ENCODE data around the gene GPR6. TPM values are rescaled to one million over a fixed set of nuclear protein-coding genes. Genes with fewer than 3 reads are reported as not detected.
A peak's percentile ranks its signal among the peaks of the same experiment; 100 is the strongest.

GPR6 gene
- under 1 TPM in 3 of 8 experiments, not detected in 5; 0.08 to 0.33 (median 0.16) TPM for total RNA-seq

GRCh38 chr6:109978174-109979032 is at the start of gene GPR6:
Gene GPR6, plus strand, starts transcription at chr6:109978311. Its CDS starts 802 bp downstream, at chr6:109979113.
- in situ Hi-C loops (cut with MboI; ENCODE audit: low pct_unique_long_range_greater_than_20kb in 2 of 9, low sequenced_read_pairs in 9 of 9, unreplicated experiment in 9 of 9) = no loop called here
- peak within 1 kb of the TSS; percentile 26 to 41 (median 39) for H3K4me3 ChIP-seq
- 0 to 7% (median 0%) methylated on average over 2 to 7 of the region's 50 CpGs; no CpG with 5 or more reads in 3 of the 10 experiments for WGBS, 10 experiments
- ATAC-seq (replicated peaks in 6 of 8) = peak; percentile 85 to 100 (median 87)
- no peaks in the 10 kb centered on the region for H3K4me1 ChIP-seq (replicated peaks in 1 of 2)
- H3K27ac ChIP-seq = no peak within 1 kb of the TSS

- WGBS, 10 experiments = 0 to 90% (median 87%) methylated on average over 1 to 3 of the region's 8 CpGs; no CpG with 5 or more reads in 7 of the 10 experiments
- H3K4me3 ChIP-seq = no peak overlapping the region
- in situ Hi-C loops (cut with MboI; ENCODE audit: low pct_unique_long_range_greater_than_20kb in 2 of 9, low sequenced_read_pairs in 9 of 9, unreplicated experiment in 9 of 9) = no loop called here
- H3K27ac ChIP-seq = no peak overlapping the region
- no peak for ATAC-seq (replicated peaks in 6 of 8)
- H3K4me1 ChIP-seq (replicated peaks in 1 of 2) = no peaks in the 10 kb centered on the region
These were observed 43.8 kb upstream of the GPR6 start for GRCh38 chr6:109934293-109934692.

- in situ Hi-C loops (cut with MboI; ENCODE audit: low pct_unique_long_range_greater_than_20kb in 2 of 9, low sequenced_read_pairs in 9 of 9, unreplicated experiment in 9 of 9) = no loop called here
- Histone ChIP-seq H3K4me3 (no peak overlapping the region), H3K4me1 (replicated peaks in 1 of 2) (no peaks in the 10 kb centered on the region), H3K27ac (no peak overlapping the region)
- WGBS, 10 experiments = 29 to 100% (median 73%) methylated on average over 1 of the region's 2 CpGs; no CpG with 5 or more reads in 4 of the 10 experiments
- peak in 2 of 8 experiments; percentile 48 to 66 for ATAC-seq (replicated peaks in 6 of 8)
These were observed 38.5 kb upstream of the GPR6 start for GRCh38 chr6:109939654-109940053.

GRCh38 chr6:109944448-109944847 is 33.7 kb upstream of the GPR6 start:
- no peak overlapping the region for H3K27ac ChIP-seq
- no peak for ATAC-seq (replicated peaks in 6 of 8)
- H3K4me1 ChIP-seq (replicated peaks in 1 of 2) = no peaks in the 10 kb centered on the region
- WGBS, 10 experiments = 20 to 100% (median 68%) methylated on average over 1 to 4 of the region's 4 CpGs; no CpG with 5 or more reads in 2 of the 10 experiments
- in situ Hi-C loops (cut with MboI; ENCODE audit: low pct_unique_long_range_greater_than_20kb in 2 of 9, low sequenced_read_pairs in 9 of 9, unreplicated experiment in 9 of 9) = no loop called here
- no peak overlapping the region for H3K4me3 ChIP-seq

GRCh38 chr6:109945091-109945490 is 33.0 kb upstream of the GPR6 start:
- no peak overlapping the region for H3K27ac ChIP-seq
- no peak overlapping the region for H3K4me3 ChIP-seq
- no peaks in the 10 kb centered on the region for H3K4me1 ChIP-seq (replicated peaks in 1 of 2)
- ATAC-seq (replicated peaks in 6 of 8) = no peak
- in situ Hi-C loops (cut with MboI; ENCODE audit: low pct_unique_long_range_greater_than_20kb in 2 of 9, low sequenced_read_pairs in 9 of 9, unreplicated experiment in 9 of 9) = no loop called here

- Histone ChIP-seq H3K4me3 (no peak overlapping the region), H3K4me1 (replicated peaks in 1 of 2) (no peaks in the 10 kb centered on the region), H3K27ac (no peak overlapping the region)
- WGBS, 10 experiments = 40 to 83% (median 61%) methylated on average over 1 to 3 of the region's 4 CpGs; no CpG with 5 or more reads in 4 of the 10 experiments
- in situ Hi-C loops (cut with MboI; ENCODE audit: low pct_unique_long_range_greater_than_20kb in 2 of 9, low sequenced_read_pairs in 9 of 9, unreplicated experiment in 9 of 9) = no loop called here
- ATAC-seq (replicated peaks in 6 of 8) = peak in 3 of 8 experiments; percentile 35 to 53 (median 36)
These were observed 31.1 kb upstream of the GPR6 start for GRCh38 chr6:109946979-109947378.

- Histone ChIP-seq H3K27ac (no peak overlapping the region), H3K4me1 (replicated peaks in 1 of 2) (no peaks in the 10 kb centered on the region), H3K4me3 (no peak overlapping the region)
- in situ Hi-C loops (cut with MboI; ENCODE audit: low pct_unique_long_range_greater_than_20kb in 2 of 9, low sequenced_read_pairs in 9 of 9, unreplicated experiment in 9 of 9) = no loop called here
- no peak for ATAC-seq (replicated peaks in 6 of 8)
- WGBS, 10 experiments = 29 to 87% (median 74%) methylated on average over 1 to 17 of the region's 19 CpGs
These were observed 28.6 kb upstream of the GPR6 start for GRCh38 chr6:109949281-109950065.

GRCh38 chr6:109955491-109955890 is 22.6 kb upstream of the GPR6 start:
- H3K4me1 ChIP-seq (replicated peaks in 1 of 2) = no peaks in the 10 kb centered on the region
- H3K27ac ChIP-seq = no peak overlapping the region
- no peak overlapping the region for H3K4me3 ChIP-seq
- no peak for ATAC-seq (replicated peaks in 6 of 8)
- WGBS, 10 experiments = 14 to 100% (median 85%) methylated on average over 1 to 2 of the region's 2 CpGs
- in situ Hi-C loops (cut with MboI; ENCODE audit: low pct_unique_long_range_greater_than_20kb in 2 of 9, low sequenced_read_pairs in 9 of 9, unreplicated experiment in 9 of 9) = no loop called here

GRCh38 chr6:109958626-109959025 is 19.5 kb upstream of the GPR6 start:
- in situ Hi-C loops (cut with MboI; ENCODE audit: low pct_unique_long_range_greater_than_20kb in 2 of 9, low sequenced_read_pairs in 9 of 9, unreplicated experiment in 9 of 9) = no loop called here
- ATAC-seq (replicated peaks in 6 of 8) = no peak
- Histone ChIP-seq H3K4me3 (no peak overlapping the region), H3K27ac (no peak overlapping the region), H3K4me1 (replicated peaks in 1 of 2) (no peaks in the 10 kb centered on the region)
- WGBS, 10 experiments = 50 to 100% (median 92%) methylated on average over 1 of the region's 1 CpG; no CpG with 5 or more reads in 4 of the 10 experiments

- in situ Hi-C loops (cut with MboI; ENCODE audit: low pct_unique_long_range_greater_than_20kb in 2 of 9, low sequenced_read_pairs in 9 of 9, unreplicated experiment in 9 of 9) = no loop called here
- no peak overlapping the region for H3K27ac ChIP-seq
- no peak for ATAC-seq (replicated peaks in 6 of 8)
- 33 to 100% (median 80%) methylated on average over 1 to 5 of the region's 5 CpGs; no CpG with 5 or more reads in 4 of the 10 experiments for WGBS, 10 experiments
- H3K4me1 ChIP-seq (replicated peaks in 1 of 2) = no peaks in the 10 kb centered on the region
- H3K4me3 ChIP-seq = no peak overlapping the region
These were observed 16.5 kb upstream of the GPR6 start for GRCh38 chr6:109961611-109962041.

GRCh38 chr6:109962271-109962670 is 15.8 kb upstream of the GPR6 start:
- Histone ChIP-seq H3K27ac (no peak overlapping the region), H3K4me3 (no peak overlapping the region), H3K4me1 (replicated peaks in 1 of 2) (no peaks in the 10 kb centered on the region)
- peak in 1 of 8 experiments; percentile 22 for ATAC-seq (replicated peaks in 6 of 8)
- WGBS, 10 experiments = 60 to 94% (median 73%) methylated on average over 1 to 5 of the region's 5 CpGs; no CpG with 5 or more reads in 4 of the 10 experiments
- in situ Hi-C loops (cut with MboI; ENCODE audit: low pct_unique_long_range_greater_than_20kb in 2 of 9, low sequenced_read_pairs in 9 of 9, unreplicated experiment in 9 of 9) = no loop called here

GRCh38 chr6:109963598-109964170 is 14.4 kb upstream of the GPR6 start:
- no peaks in the 10 kb centered on the region for H3K4me1 ChIP-seq (replicated peaks in 1 of 2)
- no peak overlapping the region for H3K4me3 ChIP-seq
- in situ Hi-C loops (cut with MboI; ENCODE audit: low pct_unique_long_range_greater_than_20kb in 2 of 9, low sequenced_read_pairs in 9 of 9, unreplicated experiment in 9 of 9) = no loop called here
- H3K27ac ChIP-seq = no peak overlapping the region
- 60 to 100% (median 84%) methylated on average over 1 to 2 of the region's 2 CpGs; no CpG with 5 or more reads in 4 of the 10 experiments for WGBS, 10 experiments
- no peak for ATAC-seq (replicated peaks in 6 of 8)

GRCh38 chr6:109964949-109965348 is 13.2 kb upstream of the GPR6 start:
- WGBS, 10 experiments = 64 to 100% (median 86%) methylated on average over 1 to 2 of the region's 2 CpGs
- no peak overlapping the region for H3K4me3 ChIP-seq

More at GRCh38 chr6:109964949-109965348, 13.2 kb upstream of the GPR6 start:
- H3K27ac ChIP-seq = no peak overlapping the region
- in situ Hi-C loops (cut with MboI; ENCODE audit: low pct_unique_long_range_greater_than_20kb in 2 of 9, low sequenced_read_pairs in 9 of 9, unreplicated experiment in 9 of 9) = no loop called here
- no peaks in the 10 kb centered on the region for H3K4me1 ChIP-seq (replicated peaks in 1 of 2)
- no peak for ATAC-seq (replicated peaks in 6 of 8)
